ENCODE data around the gene MAPK1IP1L. TPM values are rescaled to one million over a fixed set of nuclear protein-coding genes. Genes with fewer than 3 reads are reported as not detected.
"Not testable (repeated sequence)": the region's sequence is repeated elsewhere in the genome, so short reads cannot be mapped to it uniquely, and the experiment has no call there.

The MAPK1IP1L gene
- total RNA-seq, 4 donors from 2014 or later = 49.9 to 91.4 (median 68.0) TPM

DNA sequence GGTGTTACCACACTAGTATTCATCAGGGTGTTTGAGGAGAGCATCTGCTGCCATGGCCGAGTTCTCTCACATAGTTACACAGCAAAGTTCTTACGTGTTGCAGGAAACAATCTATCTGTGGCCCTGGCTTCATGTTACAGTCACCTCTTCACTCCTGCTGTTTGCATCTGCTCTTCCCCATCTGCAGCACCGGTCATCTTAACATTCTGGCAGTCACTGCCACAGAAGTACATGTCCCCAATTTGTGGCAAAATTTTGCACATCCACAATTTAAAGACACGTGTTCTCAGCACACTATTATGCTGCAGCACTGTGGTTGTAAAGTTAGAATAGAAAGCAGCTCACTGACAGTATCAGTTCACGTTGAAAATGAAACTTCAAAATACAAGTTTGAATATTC lies 23.2 kb downstream of the MAPK1IP1L start:
- Histone ChIP-seq H3K4me3 (no peak overlapping the region), H3K4me1 (peaks cover 12 to 13% of the 10 kb centered on the region in 2 donors), H3K9me3 (no peaks in the 10 kb centered on the region), H3K27ac (no peak overlapping the region), H3K36me3 (no peaks in the 10 kb centered on the region), H3K27me3 (no peaks in the 10 kb centered on the region)
- no peak for DNase-seq
- TF ChIP-seq CTCF (IDR thresholded peaks at IDR 0.05 in 4 of 5, conservative IDR thresholded peaks at IDR 0.05 in 1 of 5) (no peak), POLR2A (IDR thresholded peaks at IDR 0.05) (no peak)
- ATAC-seq = no peak
- in situ Hi-C loops (cut with MboI; ENCODE audit: low sequenced_read_pairs in 4 of 4) = loop anchor here in 1 of 4 donors (25.0 kb wide), 1 partner anchor 363 kb away; the partner anchor contains the start of gene TBPL2
- intact Hi-C loops (cut with DNase I; ENCODE audit: low total_unique reads) = no loop called here

- intact Hi-C loops (cut with DNase I; ENCODE audit: low total_unique reads) (no loop called here), in situ Hi-C loops (cut with MboI; ENCODE audit: low sequenced_read_pairs in 4 of 4) (loop anchor here in 1 of 4 donors (25.0 kb wide), 1 partner anchor 362 kb away; the partner anchor contains the start of gene TBPL2)
- DNase-seq (no peak), ATAC-seq (no peak)
- H3K36me3 ChIP-seq = no peaks in the 10 kb centered on the region
- H3K27ac ChIP-seq = no peak overlapping the region
- no peaks in the 10 kb centered on the region for H3K27me3 ChIP-seq
- no peak for TF ChIP-seq CTCF (IDR thresholded peaks at IDR 0.05 in 4 of 5, conservative IDR thresholded peaks at IDR 0.05 in 1 of 5)
- TF ChIP-seq POLR2A (IDR thresholded peaks at IDR 0.05) = no peak
- H3K9me3 ChIP-seq = no peaks in the 10 kb centered on the region
- peaks cover 12 to 13% of the 10 kb centered on the region in 2 donors for H3K4me1 ChIP-seq
- no peak overlapping the region for H3K4me3 ChIP-seq
Measured at GRCh38 chr14:55075628-55076175, 24.3 kb downstream of the MAPK1IP1L start.

DNA sequence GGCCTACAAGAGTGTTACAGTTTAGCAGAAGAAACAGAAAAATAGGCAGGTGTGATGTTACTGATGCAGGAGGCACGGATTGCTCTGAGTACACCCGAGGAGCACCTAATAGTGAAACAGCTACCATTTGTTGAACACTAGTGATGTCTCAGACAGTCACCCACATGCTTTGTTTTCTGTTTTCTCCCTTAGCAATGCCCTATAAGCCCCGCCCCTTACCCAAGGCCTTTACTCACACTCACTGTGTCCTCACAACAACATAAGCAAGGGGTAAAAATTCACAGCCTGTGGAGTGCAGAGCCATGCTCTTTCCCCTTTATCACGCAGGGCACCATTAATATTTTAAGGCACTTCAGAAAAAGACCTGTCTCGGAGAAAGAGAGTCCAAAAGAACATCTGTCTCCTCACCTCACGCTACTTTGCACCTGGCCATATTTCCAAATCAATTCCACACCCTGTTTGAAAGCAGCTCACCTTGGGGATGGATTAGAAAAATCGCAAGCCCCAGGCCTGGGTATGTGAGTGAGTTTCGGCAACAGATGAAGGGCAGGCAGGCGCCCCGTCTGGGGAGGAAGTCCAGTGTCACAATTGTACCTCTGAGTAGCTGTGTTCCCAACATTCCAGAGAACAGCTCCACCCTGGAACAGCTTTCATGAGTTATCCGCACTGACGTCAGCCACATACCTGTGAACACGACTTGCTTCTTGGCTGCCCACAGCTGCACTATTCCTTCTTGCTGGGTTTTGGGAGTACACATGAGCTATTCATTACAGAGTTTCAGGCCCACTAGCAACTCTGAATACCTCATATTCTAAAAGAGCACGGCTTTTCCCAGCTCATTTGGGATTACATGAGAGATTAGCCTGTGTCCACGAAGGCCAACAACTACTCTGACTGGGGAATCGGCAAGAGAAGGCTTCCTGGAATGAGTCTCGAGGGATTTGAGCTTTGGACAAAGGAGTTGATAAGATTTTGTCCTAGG lies 26.0 kb downstream of the MAPK1IP1L start:
- TF ChIP-seq POLR2A (IDR thresholded peaks at IDR 0.05) (no peak), CTCF (IDR thresholded peaks at IDR 0.05 in 4 of 5, conservative IDR thresholded peaks at IDR 0.05 in 1 of 5) (no peak)
- Histone ChIP-seq H3K4me1 (peaks cover 1 to 3% of the 10 kb centered on the region in 2 donors), H3K27ac (no peak overlapping the region), H3K36me3 (no peaks in the 10 kb centered on the region), H3K27me3 (no peaks in the 10 kb centered on the region), H3K9me3 (no peaks in the 10 kb centered on the region), H3K4me3 (no peak overlapping the region)
- intact Hi-C loops (cut with DNase I; ENCODE audit: low total_unique reads) (no loop called here), in situ Hi-C loops (cut with MboI; ENCODE audit: low sequenced_read_pairs in 4 of 4) (loop anchor here in 1 of 4 donors (25.0 kb wide), 1 partner anchor 360 kb away; the partner anchor contains the start of gene TBPL2)
- ATAC-seq (no peak), DNase-seq (no peak)

DNA sequence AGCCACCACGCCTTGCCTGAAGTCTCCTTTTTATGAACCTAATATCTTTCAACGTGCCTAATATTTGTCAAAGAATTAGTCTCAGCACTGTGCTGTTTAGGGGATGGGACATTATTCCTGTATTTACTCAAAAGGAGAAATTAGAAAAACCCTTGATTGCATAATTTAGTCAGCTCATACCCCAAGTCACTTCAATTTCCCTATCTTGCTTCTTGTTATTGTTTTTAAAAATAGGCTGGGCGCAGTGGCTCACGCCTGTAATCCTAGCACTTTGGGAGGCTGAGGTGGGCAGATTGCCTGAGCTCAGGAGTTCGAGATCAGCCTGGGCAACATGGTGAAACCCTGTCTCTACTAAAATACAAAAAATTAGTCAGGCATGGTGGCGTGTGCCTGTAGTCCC lies 28.5 kb downstream of the MAPK1IP1L start:
- intact Hi-C loops (cut with DNase I; ENCODE audit: low total_unique reads); ATAC-seq; H3K36me3 ChIP-seq; H3K4me1 ChIP-seq; H3K4me3 ChIP-seq; H3K27me3 ChIP-seq; DNase-seq; H3K27ac ChIP-seq; H3K9me3 ChIP-seq: not testable (repeated sequence)
- in situ Hi-C loops (cut with MboI; ENCODE audit: low sequenced_read_pairs in 4 of 4) = loop anchor here in 1 of 4 donors (25.0 kb wide), 1 partner anchor 357 kb away; the partner anchor contains the start of gene TBPL2

Measured in gastrocnemius medialis (tissue), 4 donors.